ENCODE data around the gene CACHD1. TPM values are rescaled to one million over a fixed set of nuclear protein-coding genes. Genes with fewer than 3 reads are reported as not detected.
A peak's percentile ranks its signal among the peaks of the same experiment; 100 is the strongest.

The CACHD1 gene
- total RNA-seq, 2 experiments from 2014 or later = 2.6 to 2.9 TPM

GRCh38 chr1:64630611-64631010 lies 160.7 kb downstream of the CACHD1 start:
- Mint-ChIP-seq H3K36me3 (ENCODE audit: low read depth) (no peaks in the 10 kb centered on the region), H3K4me1 (ENCODE audit: low read depth) (peaks cover 16% of the 10 kb centered on the region), H3K4me3 (no peak overlapping the region), H3K27me3 (ENCODE audit: low read depth) (no peaks in the 10 kb centered on the region), H3K9me3 (no peaks in the 10 kb centered on the region), H3K27ac (no peak overlapping the region)
- intact Hi-C loops (cut with micrococcal nuclease) = loop anchor here (2.0 kb wide), 1 partner anchor 78 kb away; no protein-coding TSS in a partner anchor
- DNase-seq = no peak
- CTCF ChIA-PET = interaction anchor here (0.6 kb wide), 1 partner anchor 24 kb away, joined by 3 read pairs; no protein-coding TSS in a partner anchor

- no peak overlapping the region for H3K4me3 Mint-ChIP-seq
- H3K36me3 Mint-ChIP-seq (ENCODE audit: low read depth) = no peaks in the 10 kb centered on the region
- H3K9me3 Mint-ChIP-seq = no peaks in the 10 kb centered on the region
- peaks cover 16% of the 10 kb centered on the region for H3K4me1 Mint-ChIP-seq (ENCODE audit: low read depth)
- DNase-seq = no peak
- no peaks in the 10 kb centered on the region for H3K27me3 Mint-ChIP-seq (ENCODE audit: low read depth)
- CTCF ChIA-PET = interaction anchor here (0.6 kb wide), 2 partner anchors 23 to 219 kb away, joined by 3 read pairs; no protein-coding TSS in a partner anchor
- intact Hi-C loops (cut with micrococcal nuclease) = loop anchor here (2.0 kb wide), 1 partner anchor 79 kb away; no protein-coding TSS in a partner anchor
- H3K27ac Mint-ChIP-seq = no peak overlapping the region
Measured at GRCh38 chr1:64631346-64632034, 161.6 kb downstream of the CACHD1 start.

DNA sequence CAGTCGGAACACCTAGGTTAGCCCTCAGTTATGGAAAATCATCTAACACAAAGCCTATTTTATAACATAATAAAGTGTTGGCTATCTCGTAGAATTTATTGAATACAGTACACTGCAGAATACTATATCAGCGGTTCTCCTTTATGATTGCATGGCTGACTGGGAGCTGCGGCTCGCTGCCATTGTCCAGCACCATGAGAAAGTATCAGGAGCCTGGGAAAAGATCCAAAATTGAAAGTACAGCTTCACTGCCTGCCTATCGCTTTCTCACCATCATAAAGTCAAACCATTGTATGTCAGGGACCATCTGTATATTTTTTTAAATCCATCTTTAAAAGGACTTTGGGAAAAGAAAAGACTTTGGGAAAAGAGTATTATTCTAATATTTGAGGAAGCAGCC lies 163.0 kb downstream of the CACHD1 start:
- CTCF ChIA-PET = no interaction called here
- peaks cover 16% of the 10 kb centered on the region for H3K4me1 Mint-ChIP-seq (ENCODE audit: low read depth)

DNA sequence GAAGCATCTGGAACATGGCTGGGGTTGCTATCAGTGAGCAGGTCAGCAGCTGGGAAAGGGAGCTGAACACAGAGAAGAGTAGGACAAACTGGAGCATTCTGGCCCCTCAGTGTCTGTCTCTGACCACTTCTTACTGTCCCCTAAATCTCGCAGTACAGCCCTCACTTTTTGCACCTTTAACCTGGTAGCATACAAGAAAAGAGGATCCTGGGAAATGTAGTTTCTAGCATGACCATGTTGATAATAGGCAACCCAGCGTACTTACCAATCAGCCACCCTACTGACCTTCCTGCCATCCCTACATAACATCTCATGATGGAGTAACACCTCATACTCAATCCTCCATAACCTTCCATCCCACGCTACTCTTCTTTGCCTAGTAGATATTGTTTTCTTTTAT lies 175.8 kb downstream of the CACHD1 start:
- no peak for DNase-seq
- intact Hi-C loops (cut with micrococcal nuclease) = no loop called here
- Mint-ChIP-seq H3K4me3 (no peak overlapping the region), H3K36me3 (ENCODE audit: low read depth) (peaks cover 2% of the 10 kb centered on the region), H3K27ac (no peak overlapping the region), H3K27me3 (ENCODE audit: low read depth) (no peaks in the 10 kb centered on the region), H3K9me3 (no peaks in the 10 kb centered on the region), H3K4me1 (ENCODE audit: low read depth) (no peaks in the 10 kb centered on the region)
- CTCF ChIA-PET = interaction anchor here (0.7 kb wide), 1 partner anchor 263 kb away, joined by 4 read pairs; no protein-coding TSS in a partner anchor

More for the DNA sequence above, 163.0 kb downstream of the CACHD1 start:
- Mint-ChIP-seq H3K4me3 (no peak overlapping the region), H3K9me3 (no peaks in the 10 kb centered on the region), H3K27me3 (ENCODE audit: low read depth) (no peaks in the 10 kb centered on the region), H3K27ac (no peak overlapping the region), H3K36me3 (ENCODE audit: low read depth) (no peaks in the 10 kb centered on the region)
- intact Hi-C loops (cut with micrococcal nuclease) = no loop called here
- no peak for DNase-seq

- H3K4me3 Mint-ChIP-seq = no peak overlapping the region
- intact Hi-C loops (cut with micrococcal nuclease) = no loop called here
- no peaks in the 10 kb centered on the region for H3K27me3 Mint-ChIP-seq (ENCODE audit: low read depth)
- H3K27ac Mint-ChIP-seq = no peak overlapping the region
- CTCF ChIA-PET = no interaction called here
- no peaks in the 10 kb centered on the region for H3K9me3 Mint-ChIP-seq
- DNase-seq = no peak
- H3K36me3 Mint-ChIP-seq (ENCODE audit: low read depth) = no peaks in the 10 kb centered on the region
- no peaks in the 10 kb centered on the region for H3K4me1 Mint-ChIP-seq (ENCODE audit: low read depth)
Measured at GRCh38 chr1:64650411-64650810, 180.5 kb downstream of the CACHD1 start.

DNA sequence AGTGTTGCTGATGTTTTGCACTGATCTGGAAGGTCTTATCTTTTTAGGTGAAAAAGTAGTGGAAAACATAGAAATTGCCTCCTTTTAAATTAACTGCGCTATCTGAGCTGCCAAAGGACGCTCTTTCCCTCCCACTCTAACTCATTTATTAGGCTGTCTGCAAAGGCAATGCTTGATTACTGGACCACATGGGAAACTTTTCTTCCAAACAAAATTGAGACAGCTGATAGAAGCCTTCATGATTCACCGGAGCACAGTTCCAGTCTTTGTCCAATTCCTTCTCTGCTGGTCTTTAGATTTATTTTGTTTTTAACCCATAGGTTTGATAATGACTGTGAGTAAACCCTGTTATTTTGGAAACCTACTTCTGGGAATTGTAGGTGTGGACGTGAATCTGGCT lies 181.9 kb downstream of the CACHD1 start:
- no peak for DNase-seq
- H3K4me1 Mint-ChIP-seq (ENCODE audit: low read depth) = no peaks in the 10 kb centered on the region
- no peaks in the 10 kb centered on the region for H3K27me3 Mint-ChIP-seq (ENCODE audit: low read depth)
- no peak overlapping the region for H3K4me3 Mint-ChIP-seq
- no peak overlapping the region for H3K27ac Mint-ChIP-seq
- no peaks in the 10 kb centered on the region for H3K36me3 Mint-ChIP-seq (ENCODE audit: low read depth)
- H3K9me3 Mint-ChIP-seq = no peaks in the 10 kb centered on the region
- CTCF ChIA-PET = no interaction called here
- intact Hi-C loops (cut with micrococcal nuclease) = no loop called here

DNA sequence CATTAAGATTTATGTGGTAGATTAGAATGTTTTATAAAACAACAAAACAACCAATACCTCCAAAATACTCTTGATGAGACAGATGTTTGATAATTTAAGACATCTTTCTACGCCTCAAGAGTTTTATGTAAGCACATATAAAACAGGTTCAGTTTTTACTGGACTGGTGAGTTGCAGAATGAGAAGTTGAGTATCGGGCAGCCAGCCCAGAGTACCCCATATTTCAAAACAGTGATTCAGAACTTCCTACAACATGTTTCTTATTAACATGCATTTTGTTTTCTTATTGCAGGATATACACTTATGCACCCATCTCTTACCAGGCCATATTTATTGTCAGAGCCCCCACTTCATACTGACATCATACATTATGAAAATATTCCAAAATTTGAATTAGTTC lies 183.5 kb downstream of the CACHD1 start:
- H3K27me3 Mint-ChIP-seq (ENCODE audit: low read depth) = no peaks in the 10 kb centered on the region
- no peaks in the 10 kb centered on the region for H3K4me1 Mint-ChIP-seq (ENCODE audit: low read depth)
- no peaks in the 10 kb centered on the region for H3K36me3 Mint-ChIP-seq (ENCODE audit: low read depth)
- no peak overlapping the region for H3K4me3 Mint-ChIP-seq
- H3K9me3 Mint-ChIP-seq = no peaks in the 10 kb centered on the region
- CTCF ChIA-PET = no interaction called here
- H3K27ac Mint-ChIP-seq = no peak overlapping the region
- no peak for DNase-seq
- intact Hi-C loops (cut with micrococcal nuclease) = no loop called here

DNA sequence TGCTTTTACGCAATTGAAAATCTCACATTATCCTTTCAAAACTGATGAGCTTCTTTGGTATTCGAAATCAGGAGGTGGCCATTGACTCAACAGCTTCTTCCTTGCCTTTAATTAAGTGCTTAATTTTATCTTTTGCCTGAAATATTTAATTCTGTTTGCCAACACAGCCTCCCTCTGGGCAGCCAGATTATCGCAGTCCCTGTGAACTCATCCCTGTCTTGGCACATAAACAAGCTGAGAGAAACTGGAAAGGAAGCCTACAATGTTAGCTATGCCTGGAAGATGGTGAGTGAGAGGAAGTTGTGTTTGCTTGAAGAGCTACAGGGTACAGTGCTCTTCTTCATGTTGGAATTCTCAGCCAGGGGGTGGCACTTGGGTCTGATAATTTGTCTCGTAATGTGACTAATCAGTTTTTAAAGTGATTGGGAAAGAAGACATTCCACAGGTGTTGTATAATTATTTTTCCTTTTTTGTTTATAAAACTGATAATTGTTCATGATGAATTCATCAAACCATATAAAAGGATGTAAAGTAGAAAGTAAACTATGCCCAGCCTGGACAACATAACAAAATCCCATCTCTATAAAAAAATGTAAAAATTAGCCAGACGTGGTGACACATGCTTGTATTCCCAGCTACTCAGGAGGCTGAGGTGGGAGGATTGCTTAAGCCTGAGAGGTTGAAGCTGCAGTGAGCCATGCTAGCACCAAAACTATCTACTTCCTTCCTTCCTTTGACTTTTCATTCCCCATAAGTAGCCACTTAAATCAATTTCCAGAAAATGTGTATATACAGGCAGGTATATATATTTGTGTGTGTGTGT lies 184.8 kb downstream of the CACHD1 start:
- no peaks in the 10 kb centered on the region for H3K27me3 Mint-ChIP-seq (ENCODE audit: low read depth)
- no peaks in the 10 kb centered on the region for H3K4me1 Mint-ChIP-seq (ENCODE audit: low read depth)
- no peak overlapping the region for H3K27ac Mint-ChIP-seq
- intact Hi-C loops (cut with micrococcal nuclease) = no loop called here
- CTCF ChIA-PET = interaction anchor here (0.7 to 1.5 kb wide), 2 partner anchors 13 to 24 kb away, joined by 3 read pairs; no protein-coding TSS in a partner anchor
- DNase-seq = no peak
- H3K36me3 Mint-ChIP-seq (ENCODE audit: low read depth) = peaks cover 2% of the 10 kb centered on the region
- no peaks in the 10 kb centered on the region for H3K9me3 Mint-ChIP-seq
- no peak overlapping the region for H3K4me3 Mint-ChIP-seq

DNA sequence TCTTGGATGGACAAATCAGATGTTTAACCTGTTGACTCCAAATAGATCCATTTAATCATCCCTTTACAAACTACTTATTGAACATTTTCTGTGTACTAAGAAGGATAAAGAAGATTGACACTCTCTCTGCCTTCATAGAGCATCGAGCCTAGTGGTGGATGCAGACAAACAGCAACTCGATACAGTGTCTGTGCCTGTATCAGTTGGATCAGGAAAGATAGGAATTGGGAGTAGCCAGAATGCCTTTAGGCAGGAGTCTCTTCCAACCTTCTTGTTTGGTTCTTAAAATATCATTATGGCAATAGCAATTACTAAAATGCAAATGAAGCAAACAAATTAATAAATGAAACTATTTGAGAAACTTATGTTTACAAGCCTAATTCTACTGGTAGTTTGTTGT lies 185.9 kb downstream of the CACHD1 start:
- CTCF ChIA-PET = no interaction called here
- Mint-ChIP-seq H3K36me3 (ENCODE audit: low read depth) (peaks cover 2% of the 10 kb centered on the region), H3K4me1 (ENCODE audit: low read depth) (no peaks in the 10 kb centered on the region), H3K4me3 (no peak overlapping the region), H3K9me3 (no peaks in the 10 kb centered on the region), H3K27me3 (ENCODE audit: low read depth) (no peaks in the 10 kb centered on the region), H3K27ac (no peak overlapping the region)
- intact Hi-C loops (cut with micrococcal nuclease) = no loop called here
- DNase-seq = no peak

GRCh38 chr1:64659478-64660138 lies 189.7 kb downstream of the CACHD1 start:
- H3K27me3 Mint-ChIP-seq (ENCODE audit: low read depth) = no peaks in the 10 kb centered on the region
- no peaks in the 10 kb centered on the region for H3K9me3 Mint-ChIP-seq
- CTCF ChIA-PET = no interaction called here
- H3K4me1 Mint-ChIP-seq (ENCODE audit: low read depth) = no peaks in the 10 kb centered on the region
- no peak for DNase-seq
- peaks cover 2% of the 10 kb centered on the region for H3K36me3 Mint-ChIP-seq (ENCODE audit: low read depth)
- intact Hi-C loops (cut with micrococcal nuclease) = no loop called here
- no peak overlapping the region for H3K27ac Mint-ChIP-seq
- H3K4me3 Mint-ChIP-seq = no peak overlapping the region

DNA sequence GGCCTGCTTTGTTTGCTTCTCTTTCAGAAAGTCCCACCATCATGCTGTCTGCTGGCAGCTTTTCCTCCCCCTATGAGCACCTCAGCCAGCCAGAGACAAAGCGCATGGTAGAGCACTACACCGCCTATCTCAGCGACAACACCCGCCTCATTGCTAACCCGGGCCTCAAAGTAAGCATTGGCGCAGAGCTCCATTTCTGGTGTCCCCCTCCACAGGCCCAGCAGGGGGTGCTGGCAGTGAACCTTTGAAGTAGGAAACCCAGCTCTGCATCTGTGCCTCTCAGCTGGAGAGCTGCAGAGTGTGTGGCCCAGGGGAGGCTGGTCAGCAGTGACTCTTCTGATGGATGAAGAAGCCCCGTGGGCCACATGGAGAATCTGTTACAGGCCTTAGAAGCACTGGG lies 193.7 kb downstream of the CACHD1 start:
- H3K4me3 Mint-ChIP-seq = no peak overlapping the region
- H3K9me3 Mint-ChIP-seq = no peaks in the 10 kb centered on the region
- peaks cover 2% of the 10 kb centered on the region for H3K36me3 Mint-ChIP-seq (ENCODE audit: low read depth)
- peak; percentile 34 for DNase-seq
- CTCF ChIA-PET = interaction anchor here (0.6 to 5.3 kb wide), 5 partner anchors 12 to 661 kb away, joined by 3 to 31 read pairs (median 3); no protein-coding TSS in a partner anchor
- H3K27me3 Mint-ChIP-seq (ENCODE audit: low read depth) = no peaks in the 10 kb centered on the region
- H3K4me1 Mint-ChIP-seq (ENCODE audit: low read depth) = no peaks in the 10 kb centered on the region
- intact Hi-C loops (cut with micrococcal nuclease) = no loop called here
- H3K27ac Mint-ChIP-seq = no peak overlapping the region

GRCh38 chr1:64664299-64664698 lies 194.4 kb downstream of the CACHD1 start:
- Mint-ChIP-seq H3K27ac (no peak overlapping the region), H3K9me3 (no peaks in the 10 kb centered on the region), H3K27me3 (ENCODE audit: low read depth) (no peaks in the 10 kb centered on the region), H3K4me1 (ENCODE audit: low read depth) (no peaks in the 10 kb centered on the region), H3K4me3 (no peak overlapping the region), H3K36me3 (ENCODE audit: low read depth) (peaks cover 2% of the 10 kb centered on the region)
- CTCF ChIA-PET = interaction anchor here (0.6 to 5.3 kb wide), 5 partner anchors 11 to 661 kb away, joined by 3 to 31 read pairs (median 3); no protein-coding TSS in a partner anchor
- intact Hi-C loops (cut with micrococcal nuclease) = no loop called here
- no peak for DNase-seq
